ENCODE results near the gene ZC3HAV1.

ZC3HAV1 gene

DNA sequence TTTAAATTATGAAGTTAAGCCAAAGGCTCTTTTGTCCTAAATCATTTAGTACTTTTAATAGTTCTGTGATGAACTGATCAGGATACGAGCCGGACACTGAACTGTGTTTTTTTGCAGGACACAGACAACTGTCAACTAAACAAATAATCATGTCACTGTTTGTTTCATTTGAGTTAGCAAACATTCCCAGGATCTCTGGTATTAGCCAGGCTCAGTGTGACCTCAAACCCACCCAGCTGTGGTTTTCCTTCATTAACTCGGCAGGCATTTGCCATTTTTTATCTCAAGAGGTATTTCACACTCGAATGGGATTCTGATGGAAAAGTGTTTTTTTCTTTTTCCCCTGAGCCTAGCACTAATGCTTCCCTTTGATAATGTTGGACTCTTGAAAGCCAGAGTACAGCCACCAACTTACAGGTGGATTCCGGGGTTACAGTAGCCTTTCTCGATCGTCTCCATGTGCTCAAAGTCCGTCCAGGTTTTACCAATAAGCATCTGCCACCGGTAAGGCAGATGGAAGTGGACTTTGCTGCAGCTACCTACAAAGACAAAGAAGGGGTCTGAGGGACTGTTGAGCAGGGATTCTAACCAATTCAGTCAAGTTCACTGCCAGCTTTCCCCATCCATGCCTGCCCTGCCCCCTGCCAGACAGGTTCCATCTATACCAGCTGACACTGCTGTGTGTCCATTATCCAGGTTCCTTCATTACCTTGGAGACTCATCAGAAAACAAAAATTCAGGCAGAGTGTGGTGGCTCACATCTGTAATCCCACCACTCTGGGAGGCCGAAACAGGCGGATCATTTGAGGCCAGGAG is 33.4 kb downstream of the ZC3HAV1 start:
- FAIRE-seq (no peak), DNase-seq (ENCODE audit: insufficient read length, low spot score) (no peak)

GRCh38 chr7:139075031-139075652 is 34.4 kb downstream of the ZC3HAV1 start:
- TF ChIP-seq CTCF (IDR thresholded peaks at IDR 0.05; ENCODE audit: insufficient read depth, missing control alignments) = peak; percentile 76
- DNase-seq (ENCODE audit: insufficient read length, low spot score) (peak; percentile 36), FAIRE-seq (peak; percentile 44)

More for the DNA sequence above, 33.4 kb downstream of the ZC3HAV1 start:
- TF ChIP-seq CTCF (IDR thresholded peaks at IDR 0.05; ENCODE audit: insufficient read depth, missing control alignments) = no peak

- FAIRE-seq (no peak), DNase-seq (ENCODE audit: insufficient read length, low spot score) (no peak)
- no peak for TF ChIP-seq CTCF (IDR thresholded peaks at IDR 0.05; ENCODE audit: insufficient read depth, missing control alignments)
These were observed 36.7 kb downstream of the ZC3HAV1 start for GRCh38 chr7:139072796-139073195.

- DNase-seq (ENCODE audit: insufficient read length, low spot score) (no peak), FAIRE-seq (no peak)
- no peak for TF ChIP-seq CTCF (IDR thresholded peaks at IDR 0.05; ENCODE audit: insufficient read depth, missing control alignments)
These were observed 37.8 kb downstream of the ZC3HAV1 start for GRCh38 chr7:139071680-139072079.

DNA sequence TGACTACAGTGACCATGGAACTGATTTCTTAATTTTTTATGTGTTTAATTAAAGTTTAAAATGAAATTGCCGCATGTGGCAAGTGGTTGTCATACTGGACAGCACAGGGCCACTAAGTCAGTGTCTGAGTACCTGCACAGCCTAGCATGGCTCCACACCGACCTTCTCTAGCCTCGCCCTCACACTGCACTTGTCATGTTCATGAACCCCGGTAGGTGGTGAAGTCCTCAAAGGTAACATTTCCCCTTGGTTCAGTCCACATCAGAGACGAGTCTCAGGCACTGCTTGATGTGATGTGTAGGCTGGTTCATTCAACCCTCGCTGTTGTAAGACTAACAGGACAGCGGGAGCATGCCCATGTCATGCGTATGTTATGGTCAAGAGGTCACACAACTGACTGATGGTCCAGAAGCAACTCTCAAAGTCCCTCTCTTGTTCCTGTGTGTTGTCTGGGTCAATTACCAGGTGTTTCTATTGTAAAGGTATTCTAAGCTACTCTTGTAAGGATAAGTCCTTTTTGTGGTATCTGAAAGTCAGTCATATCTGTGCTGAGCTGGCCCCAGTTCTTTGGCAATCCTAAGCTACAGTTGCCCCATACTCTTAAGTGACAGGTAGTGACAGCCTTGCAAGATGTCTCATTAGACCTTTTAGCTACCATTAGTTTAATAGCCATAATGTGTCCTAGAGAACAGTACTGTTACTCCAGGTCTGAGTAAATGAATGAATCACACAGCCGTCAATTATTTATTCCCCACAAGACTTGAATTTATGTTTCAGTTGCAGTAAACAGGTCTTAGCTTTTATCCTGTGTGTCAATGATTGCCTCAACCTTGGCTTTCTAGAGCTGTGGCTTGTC is 40.7 kb downstream of the ZC3HAV1 start:
- no peak for FAIRE-seq
- no peak for DNase-seq (ENCODE audit: insufficient read length, low spot score)
- no peak for TF ChIP-seq CTCF (IDR thresholded peaks at IDR 0.05; ENCODE audit: insufficient read depth, missing control alignments)

GRCh38 chr7:139066315-139066714 is 43.2 kb downstream of the ZC3HAV1 start:
- no peak for DNase-seq (ENCODE audit: insufficient read length, low spot score)
- no peak for FAIRE-seq
- TF ChIP-seq CTCF (IDR thresholded peaks at IDR 0.05; ENCODE audit: insufficient read depth, missing control alignments) = no peak

All from D721Med (cell line).